ENCODE measurements around the gene MIOS. TPM values are rescaled to one million over a fixed set of nuclear protein-coding genes. Genes with fewer than 3 reads are reported as not detected.
A peak's percentile ranks its signal among the peaks of the same experiment; 100 is the strongest.

The MIOS gene
- total RNA-seq, 1 experiment from 2014 or later: 65.4 TPM

DNA sequence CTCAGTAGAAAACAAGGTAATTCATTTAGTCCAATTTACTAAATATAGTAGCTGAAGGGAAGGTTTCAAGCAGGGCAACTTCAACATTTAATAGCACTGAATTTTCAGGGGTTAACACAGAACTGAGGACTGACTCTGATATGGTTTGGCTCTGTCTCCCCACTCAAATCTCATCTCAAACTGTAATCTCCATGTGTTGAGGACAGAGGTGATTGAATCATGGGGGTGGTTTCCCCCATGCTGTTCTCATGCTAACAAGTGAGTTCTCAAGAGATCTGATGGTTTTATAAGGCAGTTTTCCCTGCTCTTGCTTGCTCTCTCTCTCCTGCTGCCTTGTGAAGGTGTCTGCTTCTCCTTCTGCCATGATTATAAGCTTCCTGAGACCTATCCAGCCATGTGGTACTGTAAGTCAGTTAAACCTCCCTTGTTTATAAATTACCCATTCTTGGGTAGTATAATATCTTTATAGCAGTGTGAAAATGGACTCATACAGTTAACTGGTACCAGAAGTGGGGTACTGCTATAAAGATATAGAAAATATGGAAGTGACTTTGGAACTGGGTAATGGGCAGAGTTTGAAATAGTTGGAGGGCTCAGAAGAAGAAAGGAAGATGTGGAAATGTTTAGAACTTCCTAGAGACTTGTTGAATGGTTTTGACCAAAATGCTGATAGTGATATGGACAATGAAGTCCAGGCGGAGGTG lies 64.1 kb downstream of the MIOS start:
- ChIA-PET POLR2A (no interaction called here), CTCF (no interaction called here)
- intact Hi-C loops (cut with micrococcal nuclease): no loop called here
- Mint-ChIP-seq H3K4me1 (ENCODE audit: insufficient read depth, unreplicated experiment) (no peaks in the 10 kb centered on the region), H3K27me3 (ENCODE audit: insufficient read depth, unreplicated experiment) (no peaks in the 10 kb centered on the region), H3K9me3 (ENCODE audit: unreplicated experiment) (peaks cover 21% of the 10 kb centered on the region), H3K4me3 (ENCODE audit: unreplicated experiment) (no peak overlapping the region), H3K36me3 (ENCODE audit: insufficient read depth, unreplicated experiment) (peaks cover 6% of the 10 kb centered on the region), H3K27ac (ENCODE audit: low read depth, unreplicated experiment) (no peak overlapping the region)
- no peak for TF ChIP-seq CTCF (IDR thresholded peaks at IDR 0.05; ENCODE audit: unreplicated experiment)
- no peak for DNase-seq (ENCODE audit: unreplicated experiment)
- no TSS peak for BruUV-seq (replicated peaks)

DNA sequence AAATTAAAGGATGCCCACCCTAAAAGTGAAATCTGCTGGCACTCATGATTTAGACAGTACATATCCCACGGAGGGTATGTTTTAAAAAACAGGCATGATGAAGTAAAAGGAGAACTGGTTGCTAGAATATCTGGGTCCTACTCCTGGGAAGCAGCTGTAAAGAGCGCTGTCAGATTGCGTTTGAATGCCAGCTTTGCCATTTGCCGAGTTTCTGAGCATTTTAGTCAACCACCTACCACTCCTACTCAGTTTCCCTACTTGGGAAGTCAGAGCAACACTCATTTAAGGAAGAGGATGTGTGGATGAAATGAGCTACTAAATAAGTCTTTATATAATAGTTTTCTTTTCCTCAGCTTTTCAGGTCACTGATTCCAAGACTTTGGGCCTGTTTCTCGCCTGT lies 72.7 kb downstream of the MIOS start:
- BruUV-seq (replicated peaks): no TSS peak
- peak overlapping the region; percentile 96 for H3K4me3 Mint-ChIP-seq (ENCODE audit: unreplicated experiment)
- ChIA-PET CTCF (interaction anchor here (0.7 to 2.7 kb wide), 4 partner anchors 42 to 431 kb away, joined by 3 to 11 read pairs (median 7); no protein-coding TSS in a partner anchor), POLR2A (interaction anchor here (0.6 to 4.4 kb wide), 15 partner anchors 40 to 577 kb away, joined by 3 to 39 read pairs (median 10); partner anchors contain the start of gene GLCCI1)
- peak overlapping the region; percentile 97 for H3K27ac Mint-ChIP-seq (ENCODE audit: low read depth, unreplicated experiment)
- DNase-seq (ENCODE audit: unreplicated experiment): no peak
- no peaks in the 10 kb centered on the region for H3K27me3 Mint-ChIP-seq (ENCODE audit: insufficient read depth, unreplicated experiment)
- H3K36me3 Mint-ChIP-seq (ENCODE audit: insufficient read depth, unreplicated experiment): peaks cover 25% of the 10 kb centered on the region
- peaks cover 18% of the 10 kb centered on the region for H3K4me1 Mint-ChIP-seq (ENCODE audit: insufficient read depth, unreplicated experiment)
- no peak for TF ChIP-seq CTCF (IDR thresholded peaks at IDR 0.05; ENCODE audit: unreplicated experiment)
- H3K9me3 Mint-ChIP-seq (ENCODE audit: unreplicated experiment): no peaks in the 10 kb centered on the region
- intact Hi-C loops (cut with micrococcal nuclease): no loop called here

DNA sequence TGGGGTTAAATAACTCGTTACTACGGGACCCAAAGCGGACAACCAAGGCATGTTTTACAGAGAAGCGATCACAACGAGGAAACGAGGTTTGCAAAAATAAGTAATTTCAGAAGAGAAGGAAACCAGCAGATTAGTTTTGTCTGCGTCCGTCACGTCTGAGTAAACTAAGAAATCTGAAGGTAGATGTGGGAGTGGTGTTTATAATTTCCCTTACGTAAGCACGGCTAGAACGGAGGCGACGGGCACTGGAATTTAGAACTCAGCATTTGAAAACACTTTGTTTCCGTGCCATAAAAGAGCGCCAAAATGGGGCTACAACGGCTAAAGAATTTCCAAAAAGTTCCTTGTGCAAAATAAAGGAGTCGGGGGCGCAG lies 73.2 kb downstream of the MIOS start:
- intact Hi-C loops (cut with micrococcal nuclease): loop anchor here (1.0 kb wide), 2 partner anchors 122 to 550 kb away; no protein-coding TSS in a partner anchor
- POLR2A ChIA-PET: interaction anchor here (0.6 to 4.9 kb wide), 33 partner anchors 11 to 623 kb away, joined by 3 to 39 read pairs (median 6); partner anchors contain the start of genes GLCCI1, ICA1 and RPA3
- Mint-ChIP-seq H3K4me1 (ENCODE audit: insufficient read depth, unreplicated experiment) (peaks cover 21% of the 10 kb centered on the region), H3K36me3 (ENCODE audit: insufficient read depth, unreplicated experiment) (peaks cover 24% of the 10 kb centered on the region), H3K27me3 (ENCODE audit: insufficient read depth, unreplicated experiment) (no peaks in the 10 kb centered on the region), H3K27ac (ENCODE audit: low read depth, unreplicated experiment) (peak overlapping the region; percentile 97), H3K9me3 (ENCODE audit: unreplicated experiment) (no peaks in the 10 kb centered on the region), H3K4me3 (ENCODE audit: unreplicated experiment) (peak overlapping the region; percentile 96)
- DNase-seq (ENCODE audit: unreplicated experiment): peak; percentile 32
- BruUV-seq (replicated peaks): TSS peak; percentile 67
- CTCF ChIA-PET: interaction anchor here (0.6 to 2.7 kb wide), 8 partner anchors 42 to 577 kb away, joined by 3 to 11 read pairs (median 4); no protein-coding TSS in a partner anchor
- TF ChIP-seq CTCF (IDR thresholded peaks at IDR 0.05; ENCODE audit: unreplicated experiment): no peak

Measured in MCF 10A (cell line).